ENCODE results near the gene PPP4R4.

Gene PPP4R4

DNA sequence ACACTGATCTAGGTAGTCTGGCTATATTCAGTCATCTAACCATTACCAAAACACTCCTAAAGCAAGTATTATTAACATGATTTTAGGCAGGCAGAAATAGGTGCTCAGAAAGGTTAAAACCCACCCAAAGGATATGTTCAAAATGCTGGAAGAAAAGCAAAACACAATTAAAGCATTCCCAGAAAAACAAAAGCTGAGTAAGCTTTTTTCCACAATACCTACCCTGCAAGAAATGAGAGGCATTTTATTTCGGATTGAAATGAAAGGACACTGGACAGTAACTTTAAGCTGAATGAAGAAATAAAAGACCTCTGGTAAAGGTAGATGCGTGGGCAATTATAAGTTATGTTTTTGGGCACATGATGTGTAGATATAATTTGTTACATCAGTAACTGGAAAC lies 140.8 kb downstream of the PPP4R4 start:
- DNase-seq: no peak
- Histone ChIP-seq H3K27ac (ENCODE audit: low read length, poor library complexity, severe bottlenecking) (no peak overlapping the region), H2AK5ac (ENCODE audit: low read length, severe bottlenecking) (no peak overlapping the region)

DNA sequence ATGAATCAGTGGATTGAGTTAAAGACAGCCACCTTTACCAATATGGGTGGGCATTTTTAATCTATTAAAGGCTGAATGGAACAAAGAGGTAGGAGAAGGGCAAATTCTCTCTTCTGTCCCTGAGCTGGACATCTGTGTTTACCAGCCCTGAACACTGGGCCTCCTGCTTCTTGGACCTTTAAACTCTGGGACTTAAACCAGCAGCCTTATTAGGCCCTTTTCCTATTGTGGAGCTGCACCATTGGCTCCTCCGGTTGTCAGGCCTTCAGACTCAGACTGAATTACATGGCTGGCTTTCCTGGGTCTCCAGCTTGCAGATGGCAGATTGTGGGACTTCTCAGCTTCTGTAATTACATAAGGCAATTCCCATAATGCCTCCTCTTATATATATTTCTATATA lies 142.6 kb downstream of the PPP4R4 start:
- H2BK5ac ChIP-seq (ENCODE audit: low read depth, low read length, poor library complexity, severe bottlenecking): no peak overlapping the region
- H3K4ac ChIP-seq (ENCODE audit: low read depth in 1 of 2, low read length in 2 of 2): no peak overlapping the region
- H3K4me1 ChIP-seq (ENCODE audit: control insufficient read depth, insufficient read depth, low read depth, low read length): no peaks in the 10 kb centered on the region
- peaks cover 8% of the 10 kb centered on the region for H3K9me3 ChIP-seq (ENCODE audit: control insufficient read depth, low read length)
- H3K27ac ChIP-seq (ENCODE audit: low read length, poor library complexity, severe bottlenecking): no peak overlapping the region
- H3K27me3 ChIP-seq (ENCODE audit: control insufficient read depth in 1 of 2, insufficient read depth in 1 of 2, low read length in 2 of 2): no peaks in the 10 kb centered on the region
- no peaks in the 10 kb centered on the region for H3K36me3 ChIP-seq (ENCODE audit: control insufficient read depth in 1 of 2, insufficient read depth in 2 of 2, low read depth in 1 of 2, low read length in 2 of 2)
- no peak overlapping the region for H3K9ac ChIP-seq (ENCODE audit: low read length)
- H2AFZ ChIP-seq (ENCODE audit: low read depth, low read length): no peak overlapping the region
- H3K79me1 ChIP-seq (replicated peaks; ENCODE audit: low read length, poor library complexity, severe bottlenecking): no peaks in the 10 kb centered on the region
- 70% methylated on average over 1 of the region's 1 CpG for WGBS
- H3K18ac ChIP-seq (ENCODE audit: low read depth in 1 of 2, low read length in 2 of 2): no peak overlapping the region
- DNase-seq: no peak
- H3K14ac ChIP-seq (ENCODE audit: low read length in 2 of 2): no peak overlapping the region
- H2BK12ac ChIP-seq (ENCODE audit: low read length in 2 of 2): no peak overlapping the region
- H3K23ac ChIP-seq (ENCODE audit: low read length in 2 of 2): no peak overlapping the region
- H4K8ac ChIP-seq (ENCODE audit: low read length): no peak overlapping the region
- no peak overlapping the region for H2BK120ac ChIP-seq (ENCODE audit: low read depth, low read length)
- H3K4me2 ChIP-seq (ENCODE audit: low read length, poor library complexity, severe bottlenecking): no peak overlapping the region
- H3K4me3 ChIP-seq (ENCODE audit: insufficient read depth in 1 of 2, low read depth in 1 of 2, low read length in 2 of 2): no peak overlapping the region
- no peak overlapping the region for H2AK5ac ChIP-seq (ENCODE audit: low read length, severe bottlenecking)
- no peak overlapping the region for H4K91ac ChIP-seq (ENCODE audit: low read length)
- no peak overlapping the region for H2BK15ac ChIP-seq (ENCODE audit: low read depth, poor library complexity, severe bottlenecking)

More for the DNA sequence above, 140.8 kb downstream of the PPP4R4 start:
- Histone ChIP-seq H3K4me3 (ENCODE audit: insufficient read depth in 1 of 2, low read depth in 1 of 2, low read length in 2 of 2) (no peak overlapping the region), H3K4me1 (ENCODE audit: control insufficient read depth, insufficient read depth, low read depth, low read length) (no peaks in the 10 kb centered on the region), H3K27me3 (ENCODE audit: control insufficient read depth in 1 of 2, insufficient read depth in 1 of 2, low read length in 2 of 2) (no peaks in the 10 kb centered on the region), H3K36me3 (ENCODE audit: control insufficient read depth in 1 of 2, insufficient read depth in 2 of 2, low read depth in 1 of 2, low read length in 2 of 2) (no peaks in the 10 kb centered on the region), H3K79me1 (replicated peaks; ENCODE audit: low read length, poor library complexity, severe bottlenecking) (no peaks in the 10 kb centered on the region), H3K14ac (ENCODE audit: low read length in 2 of 2) (no peak overlapping the region), H4K8ac (ENCODE audit: low read length) (no peak overlapping the region), H3K9me3 (ENCODE audit: control insufficient read depth, low read length) (peaks cover 8% of the 10 kb centered on the region), H3K18ac (ENCODE audit: low read depth in 1 of 2, low read length in 2 of 2) (no peak overlapping the region), H2BK120ac (ENCODE audit: low read depth, low read length) (no peak overlapping the region), H2BK5ac (ENCODE audit: low read depth, low read length, poor library complexity, severe bottlenecking) (no peak overlapping the region), H2BK12ac (ENCODE audit: low read length in 2 of 2) (no peak overlapping the region), H2BK15ac (ENCODE audit: low read depth, poor library complexity, severe bottlenecking) (no peak overlapping the region), H3K23ac (ENCODE audit: low read length in 2 of 2) (no peak overlapping the region), H4K91ac (ENCODE audit: low read length) (no peak overlapping the region), H2AFZ (ENCODE audit: low read depth, low read length) (no peak overlapping the region), H3K4ac (ENCODE audit: low read depth in 1 of 2, low read length in 2 of 2) (no peak overlapping the region), H3K4me2 (ENCODE audit: low read length, poor library complexity, severe bottlenecking) (no peak overlapping the region), H3K9ac (ENCODE audit: low read length) (no peak overlapping the region)
- 54% methylated on average over 2 of the region's 2 CpGs for WGBS

DNA sequence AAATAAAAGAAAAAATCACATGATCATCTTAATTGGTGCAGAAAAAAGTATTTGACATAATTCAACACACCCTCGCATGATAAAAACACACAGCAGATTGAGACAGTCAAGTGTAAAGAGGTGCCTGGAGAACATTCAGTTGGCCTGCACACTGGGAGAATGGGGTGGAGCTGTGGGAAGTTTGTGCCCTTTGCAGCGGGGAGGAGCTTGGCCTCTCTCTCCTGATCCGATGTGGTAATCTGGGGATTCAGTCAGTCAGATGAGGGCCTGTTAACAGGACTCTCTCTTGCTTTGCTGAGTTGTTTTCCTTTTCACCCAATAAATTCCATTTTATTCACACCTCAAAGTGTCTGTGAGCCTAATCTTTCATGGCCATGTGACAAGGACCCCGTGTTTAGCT lies 143.1 kb downstream of the PPP4R4 start:
- Histone ChIP-seq H2BK120ac (ENCODE audit: low read depth, low read length) (no peak overlapping the region), H4K91ac (ENCODE audit: low read length) (no peak overlapping the region), H3K14ac (ENCODE audit: low read length in 2 of 2) (no peak overlapping the region), H2AFZ (ENCODE audit: low read depth, low read length) (no peak overlapping the region), H3K4me2 (ENCODE audit: low read length, poor library complexity, severe bottlenecking) (no peak overlapping the region), H3K27me3 (ENCODE audit: control insufficient read depth in 1 of 2, insufficient read depth in 1 of 2, low read length in 2 of 2) (no peaks in the 10 kb centered on the region), H3K79me1 (replicated peaks; ENCODE audit: low read length, poor library complexity, severe bottlenecking) (no peaks in the 10 kb centered on the region), H2AK5ac (ENCODE audit: low read length, severe bottlenecking) (no peak overlapping the region), H4K8ac (ENCODE audit: low read length) (no peak overlapping the region), H3K4ac (ENCODE audit: low read depth in 1 of 2, low read length in 2 of 2) (no peak overlapping the region), H3K9ac (ENCODE audit: low read length) (peak overlapping the region; percentile 75), H3K36me3 (ENCODE audit: control insufficient read depth in 1 of 2, insufficient read depth in 2 of 2, low read depth in 1 of 2, low read length in 2 of 2) (no peaks in the 10 kb centered on the region), H2BK5ac (ENCODE audit: low read depth, low read length, poor library complexity, severe bottlenecking) (no peak overlapping the region), H3K9me3 (ENCODE audit: control insufficient read depth, low read length) (peaks cover 8% of the 10 kb centered on the region), H3K4me1 (ENCODE audit: control insufficient read depth, insufficient read depth, low read depth, low read length) (no peaks in the 10 kb centered on the region), H2BK15ac (ENCODE audit: low read depth, poor library complexity, severe bottlenecking) (no peak overlapping the region), H3K18ac (ENCODE audit: low read depth in 1 of 2, low read length in 2 of 2) (no peak overlapping the region), H3K23ac (ENCODE audit: low read length in 2 of 2) (no peak overlapping the region), H3K27ac (ENCODE audit: low read length, poor library complexity, severe bottlenecking) (no peak overlapping the region), H2BK12ac (ENCODE audit: low read length in 2 of 2) (no peak overlapping the region), H3K4me3 (ENCODE audit: insufficient read depth in 1 of 2, low read depth in 1 of 2, low read length in 2 of 2) (no peak overlapping the region)
- 82% methylated on average over 3 of the region's 4 CpGs for WGBS
- no peak for DNase-seq

DNA sequence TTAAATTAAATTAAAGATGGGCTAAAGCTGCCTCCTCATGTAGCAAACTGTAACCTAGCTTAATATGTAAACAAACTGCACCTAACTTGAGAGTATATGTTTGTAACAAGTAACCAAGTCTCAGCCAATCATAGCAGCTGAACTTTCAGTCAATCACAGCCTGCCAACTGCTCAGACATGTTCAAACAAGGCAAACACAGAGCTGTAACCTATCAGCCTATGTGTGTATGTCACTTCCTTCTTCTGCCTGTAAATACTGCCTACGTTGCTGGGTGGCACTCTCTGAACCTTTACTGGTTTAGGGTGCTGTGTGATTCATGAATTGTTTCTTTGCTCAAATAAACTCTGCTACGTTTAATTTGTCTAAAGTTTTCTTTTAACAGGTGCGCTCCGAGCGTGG lies 146.1 kb downstream of the PPP4R4 start:
- no peak overlapping the region for H4K91ac ChIP-seq (ENCODE audit: low read length)
- H3K4me3 ChIP-seq (ENCODE audit: insufficient read depth in 1 of 2, low read depth in 1 of 2, low read length in 2 of 2): no peak overlapping the region
- no peak overlapping the region for H3K27ac ChIP-seq (ENCODE audit: low read length, poor library complexity, severe bottlenecking)
- H3K4ac ChIP-seq (ENCODE audit: low read depth in 1 of 2, low read length in 2 of 2): no peak overlapping the region
- peaks cover 4% of the 10 kb centered on the region for H3K4me1 ChIP-seq (ENCODE audit: control insufficient read depth, insufficient read depth, low read depth, low read length)
- no peak overlapping the region for H2AK5ac ChIP-seq (ENCODE audit: low read length, severe bottlenecking)
- no peak overlapping the region for H3K14ac ChIP-seq (ENCODE audit: low read length in 2 of 2)
- no peak overlapping the region for H3K18ac ChIP-seq (ENCODE audit: low read depth in 1 of 2, low read length in 2 of 2)
- H3K79me1 ChIP-seq (replicated peaks; ENCODE audit: low read length, poor library complexity, severe bottlenecking): no peaks in the 10 kb centered on the region
- H3K23ac ChIP-seq (ENCODE audit: low read length in 2 of 2): no peak overlapping the region
- WGBS: 74% methylated on average over 5 of the region's 5 CpGs
- no peak overlapping the region for H3K9ac ChIP-seq (ENCODE audit: low read length)
- no peak overlapping the region for H2BK12ac ChIP-seq (ENCODE audit: low read length in 2 of 2)
- H2BK15ac ChIP-seq (ENCODE audit: low read depth, poor library complexity, severe bottlenecking): no peak overlapping the region
- no peak overlapping the region for H2BK120ac ChIP-seq (ENCODE audit: low read depth, low read length)
- H3K9me3 ChIP-seq (ENCODE audit: control insufficient read depth, low read length): peaks cover 8% of the 10 kb centered on the region
- H2BK5ac ChIP-seq (ENCODE audit: low read depth, low read length, poor library complexity, severe bottlenecking): no peak overlapping the region
- no peak overlapping the region for H4K8ac ChIP-seq (ENCODE audit: low read length)
- no peak overlapping the region for H3K4me2 ChIP-seq (ENCODE audit: low read length, poor library complexity, severe bottlenecking)
- no peak for DNase-seq
- no peaks in the 10 kb centered on the region for H3K27me3 ChIP-seq (ENCODE audit: control insufficient read depth in 1 of 2, insufficient read depth in 1 of 2, low read length in 2 of 2)
- no peak overlapping the region for H2AFZ ChIP-seq (ENCODE audit: low read depth, low read length)
- no peaks in the 10 kb centered on the region for H3K36me3 ChIP-seq (ENCODE audit: control insufficient read depth in 1 of 2, insufficient read depth in 2 of 2, low read depth in 1 of 2, low read length in 2 of 2)

All from mesenchymal stem cell (in vitro differentiated cells and primary cell).